ENCODE data around the gene ZNF516.

Gene ZNF516

DNA sequence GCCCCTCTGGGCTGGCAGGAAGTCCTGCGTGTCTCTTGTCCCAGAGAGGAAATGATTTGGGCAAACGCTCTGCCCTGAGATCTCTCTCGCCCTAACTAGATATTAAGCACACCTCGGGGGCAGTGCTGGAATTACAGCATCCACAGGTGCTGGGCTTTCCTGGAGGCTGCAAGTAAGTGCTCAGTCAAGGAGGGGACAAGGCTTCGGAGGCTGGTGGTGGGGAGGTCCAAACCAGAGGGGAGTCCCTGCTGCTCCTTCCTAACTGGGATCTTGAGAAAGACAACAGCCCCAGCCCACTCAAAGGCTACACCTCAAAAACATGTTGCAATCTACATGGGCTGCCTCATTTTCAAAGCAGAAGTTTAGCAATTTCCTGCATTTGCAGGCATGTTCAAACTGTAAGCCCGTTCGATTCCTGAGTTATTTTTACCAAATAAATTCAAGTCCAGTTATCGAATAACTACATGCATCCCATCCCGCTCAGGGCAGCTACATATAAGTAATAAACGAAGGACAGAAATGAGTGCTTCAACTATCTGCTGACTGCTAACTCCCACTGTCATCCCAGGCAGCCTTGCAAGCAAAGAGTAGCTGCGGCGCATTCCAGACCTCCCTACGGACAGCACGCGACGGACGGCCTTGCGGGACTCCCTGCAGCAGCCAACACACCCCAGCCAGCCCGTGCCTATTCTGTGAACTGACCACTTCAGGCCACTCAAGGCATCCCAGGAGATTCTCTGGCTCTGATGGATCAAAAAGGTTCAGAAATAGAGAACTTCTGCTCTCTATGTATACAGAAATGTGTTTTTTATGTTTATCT lies 27.5 kb downstream of the ZNF516 start:
- no peak for DNase-seq (ENCODE audit: low spot score)

DNA sequence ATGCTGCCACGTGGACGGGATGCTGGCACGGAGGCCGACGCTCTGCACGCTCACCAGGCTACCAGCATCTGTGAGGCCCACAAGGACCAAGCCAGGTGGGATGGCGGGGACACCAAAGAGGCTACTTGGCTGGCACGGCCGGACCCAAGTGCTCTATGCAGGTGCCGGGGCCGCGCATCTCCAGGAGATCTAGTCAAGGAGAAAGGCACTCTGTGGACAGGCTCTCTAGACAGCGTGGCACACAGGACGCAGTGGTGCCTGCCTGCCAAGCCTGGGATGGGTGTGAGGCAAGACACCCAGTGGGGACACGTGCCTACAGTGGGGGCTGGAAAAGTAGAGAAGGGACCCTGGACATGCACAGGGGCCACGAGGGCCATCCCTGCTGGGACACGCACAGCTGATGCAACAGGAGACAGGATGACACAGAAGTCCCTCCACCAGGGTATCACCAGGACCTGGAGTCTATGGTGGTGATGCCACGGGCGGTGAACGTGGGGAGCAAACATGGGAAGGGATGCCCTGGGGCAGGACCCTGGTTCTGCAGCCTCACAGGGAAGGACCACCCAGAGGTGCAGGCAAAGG lies 28.5 kb downstream of the ZNF516 start:
- no peak for DNase-seq (ENCODE audit: low spot score)

DNA sequence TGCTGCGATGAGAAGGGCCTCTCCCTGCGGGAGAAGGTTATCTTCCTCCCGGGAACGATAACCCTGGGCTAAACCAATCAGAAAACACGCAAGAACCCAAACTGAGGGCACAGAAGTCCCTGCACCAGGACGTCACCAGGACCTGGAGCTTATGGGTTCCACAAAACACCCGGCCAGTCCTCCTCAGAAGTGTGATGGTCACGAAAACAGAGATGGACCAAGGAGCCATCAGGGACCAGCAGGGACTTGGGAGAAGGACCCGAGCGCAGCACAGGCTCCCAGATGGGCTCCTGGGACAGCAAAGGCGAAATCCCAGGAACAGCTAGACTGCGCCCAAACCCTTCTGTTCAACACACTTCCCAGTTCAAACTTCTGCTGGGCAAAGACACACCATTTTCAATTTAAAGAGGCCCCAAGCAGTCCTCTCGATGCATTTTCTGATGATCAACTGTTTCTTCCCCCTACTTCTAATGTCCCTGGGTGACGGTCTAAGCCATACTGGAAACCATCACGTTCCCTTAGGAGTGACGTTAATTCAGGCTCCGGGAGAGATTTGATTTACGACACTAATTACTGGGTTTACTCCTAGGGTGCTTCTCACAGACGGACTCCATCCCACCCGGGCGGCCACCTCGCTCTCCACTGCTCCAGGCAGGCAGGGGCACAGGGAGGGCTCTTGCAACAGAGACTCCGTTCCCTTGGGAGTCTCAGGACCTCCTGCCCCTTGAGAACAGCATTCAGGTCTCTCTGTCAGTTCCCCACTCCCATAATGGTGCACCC lies 29.2 kb downstream of the ZNF516 start:
- DNase-seq (ENCODE audit: low spot score): no peak

- DNase-seq (ENCODE audit: low spot score): no peak
Measured at GRCh38 chr18:76464281-76465259, 30.5 kb downstream of the ZNF516 start.

DNA sequence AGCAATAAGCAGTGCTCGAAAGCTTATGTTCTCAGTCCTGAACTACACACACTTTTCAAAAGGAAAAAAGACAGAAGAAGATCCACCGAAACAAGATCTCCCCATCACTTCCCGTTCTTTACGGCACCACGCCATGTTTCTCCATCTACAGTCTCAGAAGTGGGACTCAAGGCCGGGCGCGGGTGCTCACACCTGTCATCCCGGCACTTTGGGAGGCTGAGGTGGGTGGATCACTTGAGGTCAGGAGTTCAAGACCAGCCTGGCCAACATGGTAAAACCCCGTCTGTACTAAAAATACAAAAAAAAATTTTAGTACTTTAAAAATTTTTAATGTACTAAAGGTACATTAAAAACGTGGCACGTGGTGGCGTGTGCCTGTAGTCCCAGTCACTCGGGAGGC lies 31.2 kb downstream of the ZNF516 start:
- DNase-seq (ENCODE audit: low spot score): no peak

DNA sequence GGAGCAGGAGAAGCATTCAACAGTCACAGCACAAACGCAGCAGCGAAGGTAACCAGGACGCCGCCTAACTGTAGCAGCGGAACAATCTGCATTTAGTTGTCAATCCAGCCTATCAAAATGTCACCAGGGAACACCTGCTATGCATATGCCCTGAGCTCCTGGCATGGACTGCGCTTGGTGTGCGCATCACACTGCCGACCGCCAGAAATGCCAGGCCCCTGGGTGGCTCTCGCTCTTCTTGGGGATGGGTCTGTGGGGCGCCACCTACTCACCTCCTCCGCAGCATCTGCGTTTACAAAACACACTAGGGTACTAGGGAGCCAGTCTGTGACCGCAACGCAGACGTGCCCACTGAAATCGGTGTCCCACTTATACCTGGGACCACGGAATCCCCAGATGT lies 31.7 kb downstream of the ZNF516 start:
- DNase-seq (ENCODE audit: low spot score): no peak

DNA sequence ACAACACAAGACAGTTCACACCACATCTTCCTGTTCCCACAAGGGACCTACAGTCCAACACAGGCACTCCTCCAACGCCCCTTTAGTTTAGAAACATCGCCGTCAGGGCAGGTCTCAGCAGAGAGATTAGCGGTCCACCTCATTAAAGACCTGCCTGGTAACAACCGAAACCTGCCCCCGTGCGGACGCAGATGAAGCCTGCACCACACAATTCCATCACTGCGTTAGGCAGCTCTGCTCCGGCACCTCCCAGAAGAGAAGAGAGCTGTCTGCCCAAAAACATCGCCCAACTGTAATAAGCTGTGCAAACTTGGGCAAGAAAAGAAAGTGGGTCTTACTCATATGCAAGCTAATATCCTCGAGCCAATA lies 32.7 kb downstream of the ZNF516 start:
- DNase-seq (ENCODE audit: low spot score): no peak

DNA sequence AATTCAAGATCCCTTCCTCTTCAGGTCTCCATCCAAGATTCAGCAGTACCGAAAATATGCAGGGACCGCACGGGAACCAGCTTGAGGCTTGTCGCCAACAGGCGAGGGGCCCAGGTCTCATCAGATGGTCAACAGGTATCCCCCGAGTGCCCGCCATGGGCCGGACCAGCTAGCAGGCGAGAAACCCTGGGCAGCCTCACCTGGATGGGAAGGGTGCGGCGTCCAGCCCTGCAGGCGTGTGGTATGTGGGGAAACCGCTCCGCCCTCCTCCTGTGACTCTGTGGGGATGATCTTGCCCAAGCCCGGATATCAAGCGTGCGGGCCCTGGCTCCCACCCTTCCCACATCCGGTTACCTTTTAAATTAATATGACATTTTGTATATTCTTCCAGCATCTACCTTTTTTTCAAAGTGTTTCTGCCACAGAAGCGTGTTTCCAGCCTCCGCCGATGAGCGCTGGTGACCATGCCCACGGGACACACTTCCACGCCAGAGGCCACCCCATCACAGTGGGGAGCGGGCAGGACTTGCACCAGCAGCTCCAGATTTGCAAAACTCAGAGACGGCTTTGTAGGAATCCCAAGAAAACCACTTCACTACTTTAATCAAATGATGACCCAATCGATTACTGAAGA lies 33.2 kb downstream of the ZNF516 start:
- no peak for DNase-seq (ENCODE audit: low spot score)

DNA sequence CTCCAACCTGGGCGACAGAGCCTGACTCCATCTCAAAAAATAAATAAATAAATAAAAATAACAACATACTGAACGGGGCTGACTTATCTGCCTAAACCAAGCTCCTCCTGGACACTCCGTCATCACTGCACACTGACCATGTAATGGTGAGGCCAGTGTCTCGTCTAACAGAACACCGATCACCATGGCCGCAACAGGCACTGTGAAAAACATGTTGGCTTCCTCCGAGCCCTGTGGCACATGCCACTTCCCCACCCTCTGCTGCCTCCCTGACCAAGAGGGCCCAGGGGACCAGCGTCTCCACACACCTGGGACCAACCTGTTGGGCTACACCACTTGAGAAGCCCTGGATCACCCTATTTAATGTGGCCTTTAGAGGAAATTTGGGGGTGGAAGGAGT lies 33.9 kb downstream of the ZNF516 start:
- no peak for DNase-seq (ENCODE audit: low spot score)

DNA sequence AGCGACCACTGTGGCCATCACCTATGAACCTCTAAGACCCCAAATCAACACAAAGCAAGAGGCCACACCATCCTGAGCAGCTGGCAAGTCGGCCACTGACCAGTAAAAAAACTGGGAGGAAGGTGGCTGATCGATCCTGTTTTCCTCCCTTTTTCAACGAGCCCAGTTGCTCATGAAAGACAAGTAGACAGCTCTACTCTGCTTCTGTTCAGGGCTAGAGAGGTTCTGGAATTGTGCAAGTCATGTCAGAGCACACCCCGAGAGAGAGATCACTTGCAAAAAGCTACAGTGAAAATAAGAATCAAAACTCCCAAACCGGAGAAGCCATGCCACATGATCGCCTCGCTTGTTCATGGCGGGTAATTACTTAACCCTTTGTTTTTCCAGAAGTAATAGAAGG lies 34.6 kb downstream of the ZNF516 start:
- no peak for DNase-seq (ENCODE audit: low spot score)

DNA sequence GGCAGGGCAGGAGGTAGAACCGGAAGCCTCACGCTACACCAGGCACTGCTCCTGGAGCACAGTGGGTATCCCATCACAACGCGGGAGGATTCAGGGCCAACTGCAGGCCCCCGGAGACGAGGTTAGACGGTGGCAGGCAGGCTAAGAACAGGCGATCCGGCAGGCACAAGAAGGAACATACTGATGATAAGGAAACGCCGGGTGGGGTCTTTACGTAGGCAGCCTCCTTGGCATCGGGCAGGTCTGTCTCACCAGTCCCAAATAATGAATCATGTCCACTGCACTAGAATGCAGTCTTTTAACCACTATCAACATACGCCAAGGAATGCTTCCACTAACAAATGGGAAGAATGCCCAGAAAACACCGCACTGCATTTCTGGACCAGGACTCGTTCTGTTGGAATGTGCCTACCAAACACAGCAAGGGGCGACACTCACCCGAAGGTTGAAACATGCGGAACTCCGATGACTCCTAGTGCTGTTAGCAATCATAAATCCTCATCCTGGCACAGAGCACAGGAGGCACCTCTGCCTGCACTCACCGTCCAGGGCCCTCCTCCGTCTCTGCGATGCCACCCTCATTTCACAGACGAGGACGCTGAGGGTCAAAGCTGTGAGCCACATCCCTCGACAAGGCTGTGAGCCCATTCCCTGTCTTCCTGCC lies 35.2 kb downstream of the ZNF516 start:
- DNase-seq (ENCODE audit: low spot score): no peak

DNA sequence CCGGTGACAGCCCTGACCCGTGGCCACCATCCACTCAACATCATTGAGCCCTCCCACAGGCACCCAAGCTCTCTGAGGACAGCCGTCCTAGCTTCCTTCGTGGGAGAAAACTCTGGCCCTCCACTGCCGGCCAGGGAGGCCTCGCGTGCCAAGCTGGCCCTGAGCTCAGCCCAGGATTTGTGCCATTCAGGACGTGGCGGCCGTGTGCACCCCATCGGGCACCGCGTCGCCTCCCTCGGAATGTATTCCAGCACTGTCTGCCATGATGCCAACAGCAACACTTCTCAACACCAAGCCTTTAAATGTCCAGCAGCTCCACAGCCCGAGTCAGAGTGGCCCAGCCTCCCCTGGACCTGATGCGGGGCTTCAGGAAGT lies 35.7 kb downstream of the ZNF516 start:
- DNase-seq (ENCODE audit: low spot score): no peak

DNA sequence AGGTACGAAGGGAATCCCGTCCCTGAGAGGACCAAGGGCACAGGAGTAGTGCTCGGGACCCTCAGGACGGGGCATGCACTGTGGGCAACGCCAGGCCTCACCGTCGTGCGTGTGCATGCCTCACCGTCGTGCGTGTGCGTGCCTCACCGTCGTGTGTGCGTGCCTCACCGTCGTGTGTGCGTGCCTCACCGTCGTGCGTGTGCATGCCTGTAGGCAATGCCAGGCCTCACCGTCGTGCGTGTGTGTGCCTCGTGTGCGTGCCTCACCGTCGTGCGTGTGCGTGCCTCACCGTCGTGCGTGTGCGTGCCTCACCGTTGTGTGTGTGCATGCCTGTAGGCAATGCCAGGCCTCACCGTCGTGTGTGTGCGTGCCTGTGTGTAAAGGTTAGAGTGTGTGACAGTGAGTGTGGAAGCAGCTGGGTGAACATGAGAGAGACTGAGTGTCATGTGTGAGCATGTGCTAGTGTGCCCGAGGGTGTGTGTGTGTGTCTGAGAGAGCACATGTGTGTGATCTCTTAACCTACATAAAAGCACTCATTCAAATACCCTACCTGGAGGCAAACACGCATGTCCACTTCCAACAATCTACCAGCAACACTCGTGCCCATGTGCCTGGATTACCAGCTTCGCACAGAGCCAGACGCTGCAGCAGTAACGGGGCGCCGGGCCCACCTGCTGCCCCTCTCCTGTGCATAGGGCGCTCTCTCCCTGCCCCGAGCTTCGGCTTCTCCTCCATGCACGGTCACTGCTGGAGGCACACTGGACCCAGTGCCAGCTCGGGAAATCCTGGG lies 36.3 kb downstream of the ZNF516 start:
- DNase-seq (ENCODE audit: low spot score): no peak

DNA sequence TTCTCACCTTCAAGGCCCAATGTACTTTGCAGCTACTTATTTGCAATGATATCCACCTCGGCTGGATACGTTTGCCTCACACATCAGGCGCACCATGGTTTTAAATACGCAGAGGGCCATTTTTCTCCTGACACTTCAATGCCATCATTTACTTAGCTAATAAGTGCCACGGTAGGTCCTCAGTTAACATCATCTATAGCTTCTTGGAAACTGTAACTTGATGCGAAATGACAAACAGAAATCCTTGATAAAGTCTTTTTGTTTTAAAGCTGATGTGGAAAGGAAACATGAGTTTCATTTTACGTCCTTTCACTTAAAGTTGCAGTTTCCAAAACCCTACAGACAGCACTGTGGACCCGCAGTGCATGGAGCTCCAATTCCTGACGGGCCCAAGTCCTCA lies 37.1 kb downstream of the ZNF516 start:
- no peak for DNase-seq (ENCODE audit: low spot score)

- DNase-seq (ENCODE audit: low spot score): no peak
Measured at GRCh38 chr18:76457475-76457874, 37.6 kb downstream of the ZNF516 start.

DNA sequence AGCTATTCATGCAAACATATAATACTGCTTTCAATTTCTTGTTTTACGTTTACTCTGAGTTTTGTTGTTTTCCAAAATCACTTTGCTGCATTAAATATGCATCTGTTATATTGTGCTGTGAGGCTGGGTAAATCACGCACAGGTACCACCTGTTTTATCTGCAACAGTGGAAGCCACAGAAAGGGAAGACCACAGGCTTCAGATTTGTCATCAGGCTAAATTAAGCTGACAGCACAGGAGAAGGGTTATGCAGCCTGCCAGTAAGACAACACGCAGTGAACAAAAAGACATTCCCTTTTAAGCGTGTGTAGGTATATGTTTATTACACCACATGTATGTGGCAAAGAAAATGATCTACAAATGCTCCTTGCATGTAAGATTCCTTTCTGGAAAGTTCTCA lies 38.2 kb downstream of the ZNF516 start:
- no peak for DNase-seq (ENCODE audit: low spot score)

- DNase-seq (ENCODE audit: low spot score): no peak
Measured at GRCh38 chr18:76456018-76456750, 38.9 kb downstream of the ZNF516 start.

- DNase-seq (ENCODE audit: low spot score): no peak
Measured at GRCh38 chr18:76455003-76455676, 39.9 kb downstream of the ZNF516 start.

- DNase-seq (ENCODE audit: low spot score): no peak
Measured at GRCh38 chr18:76454418-76454817, 40.6 kb downstream of the ZNF516 start.
